HG02970 (cell line): ENCODE measurements around the gene YWHAG.
A peak's percentile ranks its signal among the peaks of the same experiment; 100 is the strongest.
"Not testable (repeated sequence)": the region's sequence is repeated elsewhere in the genome, so short reads cannot be mapped to it uniquely, and the experiment has no call there.

ENCODE experiments used
- ATAC-seq: cut with Tn5 transposase; IDR thresholded peaks from one replicate; pipeline ENCODE4 v1.9.1; 2021; ENCODE audit warnings: mild to moderate bottlenecking, moderate library complexity, moderate number of reproducible peaks; ENCODE audit not compliant: unreplicated experiment, low FRiP score

The YWHAG gene

DNA sequence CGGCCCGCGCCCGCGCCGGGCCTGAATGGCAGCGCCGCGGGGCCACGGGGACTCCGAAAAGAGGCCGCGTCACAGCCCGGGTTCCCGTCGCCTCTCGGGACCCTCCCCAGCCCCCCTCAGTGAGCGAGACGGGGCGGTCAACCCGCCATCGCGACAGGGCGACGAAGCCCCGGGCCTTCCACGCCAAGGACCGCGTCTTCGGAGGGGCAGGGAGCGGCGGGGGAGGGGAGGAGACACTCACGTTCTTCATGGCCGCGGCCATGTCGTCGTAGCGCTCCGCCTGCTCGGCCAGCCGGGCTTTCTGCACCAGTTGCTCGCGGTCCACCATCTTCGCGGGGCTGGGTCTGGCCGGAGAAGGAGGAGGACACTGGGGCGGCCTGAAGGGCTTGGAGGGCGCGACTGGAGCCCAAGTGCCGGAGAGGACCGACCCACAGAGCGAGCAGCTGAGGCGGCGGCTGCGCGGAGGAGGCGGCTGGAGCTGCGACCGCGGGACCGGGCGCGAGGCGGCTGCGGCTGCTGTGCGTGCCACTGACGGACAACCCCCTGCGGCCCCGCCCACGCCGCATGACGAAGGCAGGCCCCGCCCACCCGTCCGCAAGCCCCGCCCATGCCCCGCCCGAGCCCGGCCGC lies at the start of gene YWHAG:
Gene YWHAG (minus strand): TSS at position 511 of the 630 bp plus-strand sequence. CDS start 183 bp downstream, at position 328.
- ATAC-seq = peak; percentile 66

DNA sequence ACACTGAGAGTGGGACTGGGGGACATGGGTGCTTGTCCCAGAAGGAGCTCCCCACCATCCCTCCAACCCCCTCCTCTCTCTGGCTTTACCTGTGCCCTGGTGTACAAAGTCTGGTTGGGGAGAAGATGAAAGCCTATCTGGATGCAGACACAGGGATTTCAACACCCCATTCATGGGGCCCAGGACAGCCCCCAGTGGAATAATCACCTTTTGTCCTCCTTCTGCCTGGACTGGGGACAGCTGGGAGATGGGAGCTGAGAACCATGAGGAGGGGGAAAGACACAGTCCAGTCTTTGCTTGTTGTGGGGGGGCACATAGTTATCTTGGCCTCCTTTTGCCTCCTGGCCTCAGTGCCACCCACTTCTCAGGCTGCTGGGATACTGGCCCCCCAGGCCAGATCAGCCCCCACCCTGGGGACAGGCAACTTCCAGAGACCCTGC lies 49.4 kb upstream of the YWHAG start:
- ATAC-seq = no peak

DNA sequence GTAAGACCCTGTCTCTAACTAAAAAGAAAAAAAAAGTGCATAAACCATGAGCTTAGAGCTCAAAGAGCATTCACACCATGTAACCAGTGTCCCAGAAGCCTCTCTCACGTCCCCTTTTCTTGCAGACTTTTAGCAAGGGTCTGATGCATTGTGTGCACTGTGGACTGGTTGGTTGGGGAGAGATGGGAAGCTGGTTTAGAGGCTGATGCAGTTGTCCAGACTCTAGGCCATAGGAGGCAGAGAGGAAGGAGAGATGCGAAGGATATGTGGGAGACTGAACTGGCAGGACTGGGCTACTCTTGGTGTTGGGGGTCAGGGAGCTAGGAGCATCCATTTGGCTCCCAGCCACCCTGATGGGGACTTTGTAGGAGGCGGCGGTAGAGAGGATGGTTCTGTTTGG lies 48.9 kb upstream of the YWHAG start:
- ATAC-seq = no peak

DNA sequence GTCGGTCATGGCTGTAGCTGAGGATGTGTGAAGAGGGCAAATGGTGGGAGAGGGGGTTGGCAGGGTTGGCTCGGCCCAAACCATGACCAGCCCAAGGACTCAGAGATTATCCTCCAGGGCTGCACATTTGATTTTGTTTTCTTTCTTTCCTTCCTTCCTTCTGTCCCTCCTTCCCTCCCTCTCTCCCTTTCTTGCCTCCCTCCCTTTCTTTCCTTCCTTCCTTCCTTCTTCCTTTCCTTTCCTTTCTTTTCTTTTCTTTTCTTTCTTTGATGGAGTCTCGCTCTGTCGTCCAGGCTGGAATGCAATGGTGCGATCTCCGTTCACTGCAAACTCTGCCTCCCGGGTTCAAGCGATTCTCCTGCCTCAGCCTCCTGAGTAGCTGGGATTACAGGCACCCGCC lies 46.9 kb upstream of the YWHAG start:
- ATAC-seq = no peak

DNA sequence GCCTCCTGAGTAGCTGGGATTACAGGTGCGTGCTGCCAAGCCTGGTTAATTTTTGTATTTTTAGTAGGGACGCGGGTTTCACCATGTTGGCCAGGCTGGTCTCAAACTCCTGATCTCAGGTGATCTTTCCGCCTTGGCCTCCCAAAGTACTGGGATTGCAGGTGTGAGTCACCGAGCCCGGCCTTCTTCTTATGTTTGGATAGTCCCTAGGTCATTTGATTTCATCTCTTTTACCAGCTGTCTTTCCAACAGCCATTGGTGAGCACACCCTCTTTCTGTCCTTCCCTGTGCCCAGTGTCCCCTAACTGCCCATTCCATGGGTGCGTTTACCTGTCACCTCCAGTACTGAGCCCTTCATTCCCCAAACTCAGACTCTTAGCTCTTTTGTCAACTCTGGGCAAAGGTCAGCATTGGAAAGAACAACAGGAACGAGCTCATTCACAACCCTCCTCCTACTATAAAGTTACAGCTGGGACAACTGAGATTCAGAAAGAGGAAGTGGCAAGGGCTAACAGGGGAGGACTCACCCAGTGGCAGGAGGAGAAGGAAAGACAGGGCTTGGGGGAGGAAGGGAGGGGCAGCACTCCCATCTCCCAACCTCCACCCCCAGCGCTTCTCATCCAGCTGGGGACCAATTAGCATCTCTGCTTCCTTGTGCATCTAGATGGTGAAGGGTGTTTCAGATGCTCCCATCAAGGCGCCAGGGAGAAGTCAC lies 45.1 kb upstream of the YWHAG start:
- ATAC-seq = no peak

DNA sequence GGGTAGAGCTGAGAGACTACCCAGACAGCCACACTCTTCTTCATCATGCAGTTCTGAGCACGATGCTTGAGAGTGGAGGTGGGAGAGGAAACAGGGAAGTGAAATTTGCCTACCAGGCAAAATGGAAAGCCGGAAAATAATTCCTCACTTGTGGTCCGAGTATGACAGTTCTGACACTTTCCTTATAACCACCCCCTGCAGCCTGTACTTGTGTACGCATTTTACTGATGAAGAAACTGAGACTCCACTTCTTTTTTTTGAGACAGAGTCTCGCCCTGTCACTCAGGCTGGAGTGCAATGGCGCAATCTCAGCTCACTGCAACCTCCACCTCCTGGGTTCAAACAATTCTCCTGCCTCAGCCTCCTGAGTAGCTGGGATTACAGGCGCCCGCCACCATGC lies 44.3 kb upstream of the YWHAG start:
- not testable (repeated sequence) for ATAC-seq

DNA sequence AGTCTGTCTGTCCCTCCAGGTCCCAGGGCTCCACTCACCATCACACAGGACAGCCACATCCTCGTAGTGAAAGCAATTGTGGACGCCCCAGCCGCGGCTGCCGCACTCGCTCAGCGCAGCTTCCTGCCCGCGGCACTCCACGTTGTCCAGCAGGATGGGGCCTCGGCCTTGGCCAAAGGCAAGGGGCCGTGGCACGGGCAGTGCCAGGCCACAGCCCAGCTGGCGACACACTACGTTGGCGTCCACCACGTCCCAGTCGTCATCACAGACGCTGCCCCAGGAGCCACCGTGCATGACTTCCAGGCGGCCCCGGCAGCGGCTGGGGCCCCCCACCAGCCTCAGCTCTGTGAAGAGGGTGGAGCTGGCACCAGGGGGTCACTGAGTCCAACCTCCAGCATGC lies 41.5 kb upstream of the YWHAG start:
- ATAC-seq = no peak

DNA sequence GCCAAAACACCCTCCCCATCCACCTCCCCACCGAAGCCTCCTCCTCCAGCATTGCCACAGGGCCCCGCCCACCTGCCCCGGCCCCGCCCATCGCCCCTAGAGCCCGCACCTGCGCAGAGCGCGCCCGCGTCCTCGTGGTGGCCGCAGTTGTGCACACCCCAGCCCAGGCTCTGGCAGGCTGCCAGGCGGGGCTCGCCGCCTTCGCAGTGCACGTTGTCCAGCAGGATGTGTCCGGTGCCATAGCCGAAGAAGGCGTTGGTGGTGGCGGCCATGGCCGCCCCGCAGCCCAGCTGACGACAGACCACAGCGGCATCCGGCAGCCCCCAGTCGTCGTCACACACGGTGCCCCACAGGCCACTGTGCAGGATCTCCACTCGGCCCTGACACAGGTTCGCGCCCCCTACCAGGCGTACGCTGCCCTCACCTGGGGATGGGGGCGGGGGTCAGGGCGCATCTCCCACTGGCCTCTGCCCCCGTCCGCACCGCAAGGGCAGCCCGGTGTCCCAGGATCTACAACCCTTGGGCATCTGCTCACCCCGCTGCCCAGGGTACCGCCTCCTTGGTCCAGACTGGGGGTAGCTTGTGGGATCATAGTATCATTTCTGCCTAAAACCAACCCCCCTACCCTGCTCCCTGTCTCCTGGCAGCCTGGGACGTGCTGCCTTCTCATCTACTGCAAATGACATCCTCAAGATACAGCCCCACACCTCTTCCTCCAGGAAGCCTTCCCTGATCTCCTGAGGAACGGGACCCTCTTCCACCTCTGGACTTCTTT lies 38.8 kb upstream of the YWHAG start:
- ATAC-seq = no peak

DNA sequence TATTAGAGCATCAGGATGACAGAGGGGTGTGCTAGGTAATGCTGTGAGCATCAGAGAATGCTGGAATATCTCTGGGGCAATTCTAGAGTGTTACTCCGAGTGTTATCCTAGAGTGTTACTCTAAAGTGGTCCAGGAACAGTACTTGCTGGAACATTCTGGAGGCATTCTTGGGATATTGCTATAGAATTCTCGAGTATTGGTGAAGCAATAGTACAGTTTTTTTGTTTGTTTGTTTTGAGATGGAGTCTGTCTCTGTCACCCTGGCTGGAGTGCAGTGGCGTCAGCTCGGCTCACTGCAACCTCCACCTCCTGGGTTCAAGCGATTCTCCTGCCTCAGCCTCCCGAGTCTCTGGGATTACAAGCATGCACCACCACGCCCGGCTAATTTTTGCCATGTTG lies 38.1 kb upstream of the YWHAG start:
- no peak for ATAC-seq

DNA sequence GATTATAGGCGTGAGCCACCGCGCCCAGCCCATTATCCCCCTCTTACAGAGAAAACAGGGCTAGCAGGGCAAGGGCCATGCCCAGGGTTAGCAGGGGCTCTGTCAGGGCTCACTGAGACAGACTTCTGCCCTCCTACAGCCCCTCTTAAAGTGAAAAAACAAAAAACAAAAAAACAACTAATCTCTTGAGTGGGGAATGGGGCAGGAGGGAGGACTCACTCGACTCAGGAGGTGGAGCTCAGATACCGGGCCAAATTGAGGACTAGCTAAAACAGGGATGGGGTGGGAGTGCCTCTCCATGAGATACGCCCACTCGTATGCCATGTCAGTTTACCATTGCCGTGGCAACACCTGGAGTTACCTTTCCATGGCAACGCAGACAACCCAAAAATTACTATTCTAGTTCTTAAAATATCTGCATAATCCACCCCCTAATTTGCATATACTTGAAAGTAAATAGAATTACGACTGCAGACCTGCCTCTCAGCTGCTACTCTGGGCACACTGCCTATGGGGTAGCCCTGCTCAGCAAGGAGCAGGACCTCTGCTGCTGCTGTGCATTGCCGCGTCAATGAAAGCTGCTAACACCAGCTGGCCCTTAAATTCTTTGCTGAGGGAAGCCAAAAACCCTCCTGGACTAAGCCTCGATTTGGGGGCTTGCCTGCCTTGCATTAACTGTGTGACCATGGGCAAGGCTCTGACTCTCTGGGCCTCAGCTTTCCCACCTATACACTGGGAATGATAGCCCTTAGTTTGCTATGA lies 37.4 kb upstream of the YWHAG start:
- ATAC-seq = no peak

DNA sequence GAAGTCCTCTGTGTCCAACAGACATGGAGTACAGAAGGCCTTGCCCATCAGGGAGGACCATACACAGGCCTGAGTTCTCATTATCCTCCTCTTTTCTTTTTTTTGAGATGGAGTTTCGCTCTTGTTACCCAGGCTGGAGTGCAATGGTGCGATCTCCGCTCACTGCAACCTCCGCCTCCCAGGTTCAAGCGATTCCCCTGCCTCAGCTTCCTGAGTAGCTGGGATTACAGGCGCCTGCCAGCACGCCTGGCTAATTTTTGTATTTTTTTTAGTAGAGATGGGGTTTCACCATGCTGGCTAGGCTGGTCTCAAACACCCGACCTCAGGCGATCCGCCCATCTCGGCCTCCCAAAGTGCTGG lies 36.8 kb upstream of the YWHAG start:
- not testable (repeated sequence) for ATAC-seq

DNA sequence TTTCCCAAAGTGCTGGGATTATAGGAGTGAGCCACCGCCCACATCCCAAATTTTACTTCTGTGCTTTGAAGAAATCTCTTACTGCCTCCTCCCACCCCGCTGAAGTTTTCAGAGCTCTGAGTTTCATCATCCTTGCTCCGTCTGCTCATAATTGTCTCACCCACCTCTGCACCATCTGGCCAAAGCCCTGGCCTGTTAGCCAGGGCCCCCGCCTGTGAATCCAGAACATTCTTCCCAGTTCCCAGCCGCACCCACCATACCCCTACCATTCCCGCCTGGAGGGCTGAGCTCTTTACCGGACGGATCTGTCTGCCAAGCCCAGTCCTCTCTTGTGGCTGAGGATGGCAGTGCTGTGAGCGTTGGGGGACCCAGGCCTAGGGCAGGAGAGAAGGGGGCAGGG lies 36.2 kb upstream of the YWHAG start:
- ATAC-seq = no peak

DNA sequence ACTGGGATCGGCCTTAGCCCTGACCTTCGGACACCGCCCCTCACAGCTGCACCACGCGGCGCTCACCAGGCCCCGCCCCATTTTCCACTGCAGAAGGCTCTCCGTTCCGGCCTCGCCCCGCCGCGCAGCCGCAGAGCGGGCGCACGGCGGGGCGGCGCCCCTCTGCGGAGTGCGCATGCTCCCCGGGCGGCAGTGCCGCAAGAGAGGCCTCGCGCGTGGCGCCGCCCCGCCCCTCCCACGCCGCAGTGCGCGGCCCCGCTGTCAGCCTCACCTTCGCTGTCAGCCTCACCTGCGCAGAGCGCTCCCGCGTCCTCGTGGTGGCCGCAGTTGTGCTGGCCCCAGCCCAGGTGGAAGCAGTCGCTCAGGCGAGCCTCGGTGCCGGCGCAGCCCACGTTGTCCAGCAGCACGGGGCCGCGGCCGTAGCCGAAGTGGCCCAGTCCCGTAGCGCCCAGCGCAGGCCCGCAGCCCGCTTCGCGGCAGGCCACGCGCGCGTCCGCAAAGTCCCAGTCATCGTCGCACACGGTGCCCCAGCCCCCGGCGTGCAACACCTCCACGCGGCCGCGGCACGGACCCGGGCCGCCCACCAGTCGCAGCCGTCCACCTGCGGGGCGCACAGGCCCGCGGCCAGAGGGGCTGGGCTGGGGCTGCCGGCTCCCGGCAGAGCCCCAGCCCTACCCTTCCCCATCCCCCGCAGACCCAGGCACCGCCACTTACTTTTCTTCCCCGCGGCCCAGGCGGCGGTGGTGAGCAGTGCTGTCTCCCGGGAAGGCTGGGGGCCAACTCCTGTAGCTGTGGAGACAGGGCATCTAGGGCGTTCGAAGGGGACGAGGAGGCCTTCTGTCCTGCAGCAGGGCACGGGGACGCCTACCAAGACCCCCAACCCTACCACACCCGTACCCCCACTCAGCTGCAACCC lies 34.6 kb upstream of the YWHAG start:
- ATAC-seq = peak; percentile 89

DNA sequence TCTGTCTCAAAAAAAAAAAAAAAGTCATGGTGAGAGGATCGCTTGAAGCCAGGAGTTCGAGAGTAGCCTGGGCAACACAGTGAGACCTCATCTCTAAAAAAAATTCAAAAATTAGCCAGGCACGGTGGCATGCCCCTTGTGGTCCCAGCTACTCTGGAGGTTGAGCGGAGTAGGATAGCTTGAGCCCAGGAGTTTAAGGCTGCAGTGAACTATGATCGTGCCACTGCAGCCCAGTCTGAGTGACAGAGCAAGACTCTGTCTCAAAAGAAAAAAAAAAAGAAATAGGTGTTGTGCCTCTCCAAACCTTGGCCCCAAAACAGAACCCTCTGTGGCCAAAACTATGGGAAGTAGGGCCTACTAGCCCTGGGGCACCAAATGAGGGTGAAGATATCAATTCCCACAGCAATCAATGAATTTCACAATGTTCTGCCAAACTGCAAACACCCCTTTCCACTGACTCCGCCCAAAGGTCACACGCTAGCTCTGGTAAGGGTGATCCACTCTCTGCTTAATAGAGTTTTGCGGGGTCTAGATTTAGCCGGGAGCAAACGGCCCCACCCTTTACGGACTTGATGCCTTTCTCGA lies 33.8 kb upstream of the YWHAG start:
- ATAC-seq = peak; percentile 6

DNA sequence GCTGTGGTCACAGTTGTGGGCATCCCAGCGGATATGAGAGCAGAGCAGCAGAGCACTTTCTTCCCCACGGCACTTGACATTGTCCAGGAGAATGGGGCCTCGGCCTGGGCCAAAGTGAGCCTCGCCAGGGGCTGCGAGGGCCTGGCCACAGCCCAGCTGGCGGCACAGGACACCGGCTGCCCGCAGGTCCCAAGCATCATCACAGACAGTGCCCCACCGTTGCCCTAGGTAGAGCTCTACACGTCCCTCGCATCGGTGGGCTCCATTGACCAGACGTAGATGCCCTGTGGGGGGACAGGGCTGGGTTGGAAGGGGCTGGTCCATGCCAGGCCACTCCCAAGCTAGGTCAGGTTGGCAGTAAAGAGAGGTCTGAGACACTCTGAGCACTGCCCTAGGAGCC lies 31.3 kb upstream of the YWHAG start:
- ATAC-seq = no peak

DNA sequence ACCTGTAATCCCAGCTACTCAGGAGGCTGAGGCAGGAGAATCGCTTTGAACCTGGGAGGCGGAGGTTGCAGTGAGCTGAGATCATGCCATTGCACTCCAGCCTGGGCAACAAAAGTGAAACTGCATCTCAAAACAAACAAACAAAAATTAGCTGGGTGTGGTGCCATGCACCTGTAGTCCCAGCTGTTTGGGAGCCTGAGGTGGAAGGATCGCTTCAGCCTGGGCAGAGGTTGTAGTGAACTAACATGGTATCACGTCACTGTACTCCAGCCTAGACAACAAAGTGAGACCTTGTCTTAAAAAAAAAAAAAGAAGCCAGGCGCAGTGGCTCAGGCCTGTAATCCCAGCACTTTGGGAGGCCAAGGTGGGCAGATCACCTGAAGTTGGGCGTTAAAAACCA lies 29.0 kb upstream of the YWHAG start:
- not testable (repeated sequence) for ATAC-seq

DNA sequence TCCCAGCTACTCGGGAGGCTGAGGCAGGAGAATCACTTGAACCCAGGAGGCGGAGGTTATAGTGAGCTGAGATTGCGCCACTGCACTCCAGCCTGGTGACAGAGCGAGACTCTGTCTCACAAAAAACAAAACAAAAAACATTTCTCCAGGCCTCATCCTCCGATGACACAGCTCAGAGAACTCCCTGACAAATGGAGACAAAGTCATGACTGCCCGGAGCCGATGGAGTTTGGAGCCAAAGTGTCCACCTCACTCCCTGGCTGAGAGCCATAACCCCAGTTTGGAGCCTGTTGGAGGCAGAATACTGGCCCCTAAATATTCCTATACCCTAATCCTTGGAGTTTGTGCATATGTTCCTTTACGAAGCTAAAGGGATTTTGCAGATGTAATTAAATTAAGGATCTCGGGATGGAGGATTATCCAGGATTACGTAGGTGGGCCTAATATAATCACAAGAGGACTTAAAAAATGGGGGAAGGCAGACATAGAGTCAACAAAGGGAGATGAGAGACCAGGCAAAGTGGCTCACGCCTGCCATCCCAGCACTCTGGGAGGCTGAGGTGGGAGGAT lies 28.0 kb upstream of the YWHAG start:
- ATAC-seq = no peak

DNA sequence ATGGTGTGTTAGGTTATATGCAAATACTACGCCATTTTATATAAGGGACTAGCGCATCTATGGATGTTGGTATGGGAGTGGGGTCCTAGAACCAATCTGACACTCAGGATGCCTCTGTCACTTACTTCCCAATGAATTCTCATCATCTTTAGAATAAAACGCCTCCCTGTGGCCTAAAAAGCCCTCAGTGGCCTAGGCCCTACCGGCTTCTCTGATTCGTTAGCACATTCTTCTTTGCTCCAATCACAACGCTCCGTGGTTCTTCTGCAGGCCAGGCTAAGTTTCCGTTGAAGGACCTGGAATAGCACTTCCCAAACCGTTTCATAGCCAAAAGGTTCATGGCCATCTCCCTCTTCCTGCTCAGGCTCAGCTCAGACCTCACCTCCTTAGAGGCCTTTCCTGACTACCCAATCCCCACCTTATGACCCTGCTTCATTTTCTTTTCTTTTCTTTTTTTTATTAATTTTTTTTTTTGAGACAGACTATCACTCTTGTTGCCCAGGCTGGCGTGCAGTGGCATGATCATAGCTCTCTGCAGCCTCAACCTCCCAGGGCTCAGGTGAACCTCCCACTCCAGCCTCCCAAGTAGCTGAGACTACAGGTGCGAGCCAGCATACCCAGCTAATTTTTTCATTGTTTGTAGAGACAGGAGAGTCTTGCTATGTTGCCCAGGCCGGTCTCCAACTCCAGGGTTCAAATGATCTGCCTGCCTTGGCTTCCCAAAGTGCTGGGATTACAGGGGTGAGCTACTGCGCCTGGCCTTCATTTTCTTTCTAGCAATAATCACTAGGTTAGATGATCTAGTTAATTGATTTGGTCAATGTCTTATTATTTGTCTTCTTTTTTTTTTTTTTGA lies 24.5 kb upstream of the YWHAG start:
- no peak for ATAC-seq
